NT2/D1 (cell line): ENCODE results near the gene MED15.

ENCODE experiments used
- SUZ12 ChIP-seq: IDR thresholded peaks from 2 replicates; pipeline ENCODE4 v1.6.1; 2011; ENCODE audit not compliant: insufficient read length, insufficient read depth; ENCODE audit errors: extremely low read depth
- YY1 ChIP-seq: IDR thresholded peaks from 2 replicates; pipeline ENCODE4 v1.6.1; 2011; ENCODE audit not compliant: insufficient read length, insufficient read depth
- ZNF274 ChIP-seq: IDR thresholded peaks from 2 replicates; pipeline ENCODE4 v1.6.1; 2011; ENCODE audit warnings: mild to moderate bottlenecking, low read depth, low read length

- TF ChIP-seq ZNF274: no peak
- TF ChIP-seq YY1: no peak
- no peak for TF ChIP-seq SUZ12
These were observed 29.3 kb downstream of the MED15 start for GRCh38 chr22:20536590-20537324.
